SK-N-SH treated with all-trans-retinoic acid at 6 μM for 48 hours (cell line): ENCODE data around the gene ITGB2.

ENCODE experiments used
- ISL1 ChIP-seq: fragments of 250-450 bp; sonication (Bioruptor Pico); IDR thresholded peaks from 2 replicates; pipeline ENCODE4 v2.1.2; 2022; ENCODE audit warnings: mild to moderate bottlenecking, moderate library complexity
- OSR1 ChIP-seq: fragments of 250-450 bp; sonication (Bioruptor Pico); IDR thresholded peaks from 2 replicates; pipeline ENCODE4 v1.8.0; 2022; ENCODE audit warnings: moderate library complexity, mild to moderate bottlenecking, inconsistent platforms
- PPARA ChIP-seq: fragments of 250-450 bp; sonication (Bioruptor Pico); IDR thresholded peaks from 2 replicates; pipeline ENCODE4 v1.5.0; 2020; ENCODE audit warnings: mild to moderate bottlenecking, borderline replicate concordance
- RARB ChIP-seq: fragments of 250-450 bp; sonication (Bioruptor Pico); IDR thresholded peaks from 2 replicates; pipeline ENCODE4 v1.8.0; 2021; ENCODE audit warnings: mild to moderate bottlenecking, moderate library complexity
- SNAI2 ChIP-seq: fragments of 250-450 bp; sonication (Bioruptor Pico); IDR thresholded peaks from 2 replicates; pipeline ENCODE4 v1.5.0; 2020; ENCODE audit warnings: mild to moderate bottlenecking, moderate library complexity
- TOX ChIP-seq: fragments of 250-450 bp; sonication (Bioruptor Pico); IDR thresholded peaks from 2 replicates; pipeline ENCODE4 v1.8.0; 2021; ENCODE audit warnings: mild to moderate bottlenecking, moderate library complexity, borderline replicate concordance
- ZC3H10 ChIP-seq: fragments of 250-450 bp; sonication (Bioruptor Pico); IDR thresholded peaks from 2 replicates; pipeline ENCODE4 v1.5.1; 2021; ENCODE audit warnings: mild to moderate bottlenecking, moderate library complexity
- ZNF565 ChIP-seq: fragments of 450-650 bp; formaldehyde crosslinking; conservative IDR thresholded peaks from 2 replicates; pipeline ENCODE4 v1.5.0; 2020; ENCODE audit warnings: low read depth, mild to moderate bottlenecking, moderate library complexity
- TF ChIP-seq, protein P1 (sequence below): fragments of 250-450 bp; sonication (Bioruptor Pico); IDR thresholded peaks from 2 replicates; pipeline ENCODE4 v1.5.1; 2021; ENCODE audit warnings: mild to moderate bottlenecking, moderate library complexity
- TF ChIP-seq, protein P2 (sequence below): fragments of 250-450 bp; sonication (Bioruptor Pico); IDR thresholded peaks from 2 replicates; pipeline ENCODE4 v1.5.1; 2020; ENCODE audit warnings: low read depth, mild to moderate bottlenecking, moderate library complexity
- TF ChIP-seq, protein P3 (sequence below): fragments of 250-450 bp; sonication (Bioruptor Pico); IDR thresholded peaks from 2 replicates; pipeline ENCODE4 v1.8.0; 2020; ENCODE audit warnings: mild to moderate bottlenecking, moderate library complexity, borderline replicate concordance

DNA sequence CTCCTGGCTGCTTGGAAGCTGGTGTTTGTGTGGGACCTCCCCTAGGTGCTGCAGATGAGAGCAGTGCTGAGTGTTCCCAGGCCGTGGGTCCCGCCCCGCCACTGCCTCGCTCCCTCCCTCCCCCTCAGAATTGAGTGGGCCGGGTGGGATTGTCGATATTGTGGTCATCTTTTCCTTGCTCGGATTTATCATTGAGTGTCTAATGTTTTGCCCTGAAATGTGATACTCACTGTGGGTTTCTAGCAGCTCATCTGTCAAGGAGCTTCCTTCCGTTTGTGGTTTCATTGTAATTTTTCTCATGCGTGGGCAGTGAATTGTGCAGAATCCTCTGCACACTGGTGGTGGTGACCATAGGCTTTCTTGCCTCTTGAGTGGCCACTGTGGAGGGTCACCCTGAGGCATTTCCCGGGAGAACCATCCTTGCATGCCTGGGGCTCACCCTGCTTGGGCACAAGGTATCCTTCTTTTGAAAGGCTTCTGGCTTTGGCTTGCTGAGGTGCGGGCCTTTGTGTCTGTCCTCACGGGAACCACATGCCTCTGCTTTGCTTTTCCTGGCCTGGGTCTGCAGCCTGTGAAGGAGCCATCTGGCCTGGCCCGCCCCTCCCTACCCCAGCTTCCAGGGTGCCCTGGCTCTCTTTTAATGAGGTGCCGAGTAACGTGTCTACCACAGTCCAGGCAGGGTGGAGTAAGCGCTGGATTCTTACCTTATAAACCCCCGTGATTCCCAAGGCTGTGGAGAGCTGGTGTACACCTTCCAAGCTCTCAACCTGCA, 44.7 kb upstream of the ITGB2 start:
- TF ChIP-seq SNAI2 (CRISPR knock-in tag) (no peak), ZC3H10 (CRISPR knock-in tag) (no peak), RARB (CRISPR knock-in tag) (no peak), TOX (CRISPR knock-in tag) (no peak), ISL1 (CRISPR knock-in tag) (no peak), OSR1 (CRISPR knock-in tag) (no peak), ZNF565 (no peak), PPARA (CRISPR knock-in tag) (no peak)
- TF ChIP-seq, protein P1, sequence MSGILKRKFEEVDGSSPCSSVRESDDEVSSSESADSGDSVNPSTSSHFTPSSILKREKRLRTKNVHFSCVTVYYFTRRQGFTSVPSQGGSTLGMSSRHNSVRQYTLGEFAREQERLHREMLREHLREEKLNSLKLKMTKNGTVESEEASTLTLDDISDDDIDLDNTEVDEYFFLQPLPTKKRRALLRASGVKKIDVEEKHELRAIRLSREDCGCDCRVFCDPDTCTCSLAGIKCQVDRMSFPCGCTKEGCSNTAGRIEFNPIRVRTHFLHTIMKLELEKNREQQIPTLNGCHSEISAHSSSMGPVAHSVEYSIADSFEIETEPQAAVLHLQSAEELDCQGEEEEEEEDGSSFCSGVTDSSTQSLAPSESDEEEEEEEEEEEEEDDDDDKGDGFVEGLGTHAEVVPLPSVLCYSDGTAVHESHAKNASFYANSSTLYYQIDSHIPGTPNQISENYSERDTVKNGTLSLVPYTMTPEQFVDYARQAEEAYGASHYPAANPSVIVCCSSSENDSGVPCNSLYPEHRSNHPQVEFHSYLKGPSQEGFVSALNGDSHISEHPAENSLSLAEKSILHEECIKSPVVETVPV = no peak
- TF ChIP-seq, protein P2, sequence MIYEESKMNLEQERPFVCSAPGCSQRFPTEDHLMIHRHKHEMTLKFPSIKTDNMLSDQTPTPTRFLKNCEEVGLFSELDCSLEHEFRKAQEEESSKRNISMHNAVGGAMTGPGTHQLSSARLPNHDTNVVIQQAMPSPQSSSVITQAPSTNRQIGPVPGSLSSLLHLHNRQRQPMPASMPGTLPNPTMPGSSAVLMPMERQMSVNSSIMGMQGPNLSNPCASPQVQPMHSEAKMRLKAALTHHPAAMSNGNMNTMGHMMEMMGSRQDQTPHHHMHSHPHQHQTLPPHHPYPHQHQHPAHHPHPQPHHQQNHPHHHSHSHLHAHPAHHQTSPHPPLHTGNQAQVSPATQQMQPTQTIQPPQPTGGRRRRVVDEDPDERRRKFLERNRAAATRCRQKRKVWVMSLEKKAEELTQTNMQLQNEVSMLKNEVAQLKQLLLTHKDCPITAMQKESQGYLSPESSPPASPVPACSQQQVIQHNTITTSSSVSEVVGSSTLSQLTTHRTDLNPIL (CRISPR knock-in tag) = no peak
- TF ChIP-seq, protein P3, sequence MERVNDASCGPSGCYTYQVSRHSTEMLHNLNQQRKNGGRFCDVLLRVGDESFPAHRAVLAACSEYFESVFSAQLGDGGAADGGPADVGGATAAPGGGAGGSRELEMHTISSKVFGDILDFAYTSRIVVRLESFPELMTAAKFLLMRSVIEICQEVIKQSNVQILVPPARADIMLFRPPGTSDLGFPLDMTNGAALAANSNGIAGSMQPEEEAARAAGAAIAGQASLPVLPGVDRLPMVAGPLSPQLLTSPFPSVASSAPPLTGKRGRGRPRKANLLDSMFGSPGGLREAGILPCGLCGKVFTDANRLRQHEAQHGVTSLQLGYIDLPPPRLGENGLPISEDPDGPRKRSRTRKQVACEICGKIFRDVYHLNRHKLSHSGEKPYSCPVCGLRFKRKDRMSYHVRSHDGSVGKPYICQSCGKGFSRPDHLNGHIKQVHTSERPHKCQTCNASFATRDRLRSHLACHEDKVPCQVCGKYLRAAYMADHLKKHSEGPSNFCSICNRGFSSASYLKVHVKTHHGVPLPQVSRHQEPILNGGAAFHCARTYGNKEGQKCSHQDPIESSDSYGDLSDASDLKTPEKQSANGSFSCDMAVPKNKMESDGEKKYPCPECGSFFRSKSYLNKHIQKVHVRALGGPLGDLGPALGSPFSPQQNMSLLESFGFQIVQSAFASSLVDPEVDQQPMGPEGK (CRISPR knock-in tag) = no peak
